ENCODE results near the gene BACE1-AS.

- TF ChIP-seq POLR2A (IDR thresholded peaks at IDR 0.05) = no peak
- TF ChIP-seq POLR2AphosphoS5 (IDR thresholded peaks at IDR 0.05) = no peak
- TF ChIP-seq CTCF (IDR thresholded peaks at IDR 0.05) = no peak
- no peak for TF ChIP-seq EP300 (IDR thresholded peaks at IDR 0.05; ENCODE audit: low read depth)
Observed at GRCh38 chr11:117273550-117274289, 17.4 kb upstream of the BACE1-AS start.
